OCI-M2 (cell line): ENCODE data around the gene MCEE.
"Not testable (repeated sequence)": the region's sequence is repeated elsewhere in the genome, so short reads cannot be mapped to it uniquely, and the experiment has no call there.

Experiments
- DNase-seq: peaks from one replicate; lab custom pipeline; 2025; ENCODE audit not compliant: unreplicated experiment; lab: John Stamatoyannopoulos, UW

MCEE gene

DNA sequence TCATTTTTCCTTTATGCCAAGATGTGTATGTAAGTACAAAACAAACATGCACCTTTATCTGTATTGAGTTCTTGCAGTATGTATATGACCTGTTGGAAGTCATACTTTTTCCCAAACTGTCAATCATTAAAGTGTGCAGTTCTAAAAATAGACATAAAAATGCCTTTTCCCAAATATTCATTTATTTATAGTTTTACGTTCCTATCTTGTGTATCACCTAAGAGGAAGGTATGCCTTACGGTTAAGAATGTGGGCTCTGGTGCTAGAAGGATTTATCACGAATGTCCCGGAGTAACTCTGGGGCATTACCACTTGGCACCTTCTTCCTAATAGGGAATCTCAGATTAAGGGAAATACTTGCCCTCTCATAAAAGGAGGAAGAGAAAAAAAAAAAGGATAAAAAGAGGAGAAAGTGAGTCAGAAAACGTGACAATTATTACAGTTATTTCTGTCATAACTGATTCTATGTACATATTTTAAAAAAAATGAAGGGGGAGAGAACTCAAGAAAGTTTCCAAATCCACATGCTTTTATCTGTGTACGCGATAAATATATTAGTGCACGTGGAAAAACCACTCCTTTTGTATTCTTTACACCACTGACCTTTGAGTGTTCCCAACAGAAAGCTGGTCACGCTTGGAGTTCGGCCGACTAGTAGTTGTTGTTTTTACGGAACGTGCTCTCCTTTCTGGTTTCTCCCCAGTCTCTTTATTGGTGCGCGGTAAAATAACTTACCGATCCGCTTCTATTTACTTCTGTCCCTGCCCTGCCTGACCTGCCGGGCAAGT lies 721 bp downstream of the MCEE start:
- no peak for DNase-seq

DNA sequence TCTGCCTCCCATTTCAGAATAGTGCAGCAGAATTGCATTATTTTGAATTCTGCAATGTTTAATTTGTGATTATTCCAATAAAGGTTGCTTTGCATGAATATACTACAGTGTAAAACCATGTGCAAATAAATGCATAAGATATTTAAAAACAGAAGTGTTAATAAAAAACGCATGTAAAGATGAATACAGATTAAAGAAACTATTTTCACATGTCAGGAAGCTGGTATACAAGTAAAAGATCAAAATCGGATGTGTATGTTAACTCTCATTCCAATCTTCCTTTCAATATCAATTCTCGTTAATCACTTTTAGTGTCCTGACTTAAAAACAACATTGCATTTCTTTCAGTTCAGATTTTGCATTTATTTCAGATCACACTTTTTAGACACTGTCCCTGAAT lies 3.1 kb downstream of the MCEE start:
- no peak for DNase-seq

DNA sequence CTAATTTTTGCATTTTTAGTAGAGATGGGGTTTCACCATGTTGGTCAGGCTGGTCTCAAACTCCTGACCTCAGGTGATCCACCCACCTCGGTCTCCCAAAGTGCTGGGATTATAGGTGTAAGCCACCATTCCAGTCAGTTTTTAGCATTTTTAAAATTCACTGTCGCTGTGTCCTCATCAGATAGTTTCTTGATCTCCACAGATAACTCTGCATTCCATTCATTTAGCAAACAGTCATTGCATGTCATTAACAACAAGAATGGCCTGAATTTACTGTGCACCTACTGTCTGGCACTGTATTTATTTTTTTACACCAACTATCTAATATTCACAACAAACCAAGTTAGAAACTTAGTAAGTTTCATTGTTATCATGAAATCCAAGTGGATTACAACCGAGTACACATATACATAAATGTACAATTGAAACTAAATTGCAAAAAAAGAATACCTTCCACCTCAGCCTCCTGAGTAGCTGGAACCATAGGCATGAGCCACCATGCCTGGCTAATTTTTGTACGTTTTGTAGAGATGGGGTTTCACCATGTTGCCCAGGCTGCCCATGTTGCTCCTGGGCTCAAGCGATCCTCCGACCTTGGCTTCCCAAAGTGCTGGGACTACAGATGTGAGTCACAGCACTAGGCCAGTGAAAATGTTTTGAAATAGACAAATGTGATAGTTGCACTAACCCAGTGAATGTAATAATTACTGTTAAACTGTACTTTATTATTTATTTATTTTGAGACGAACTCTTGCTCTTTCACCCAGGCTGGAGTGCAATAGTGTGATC lies 4.3 kb downstream of the MCEE start:
- no peak for DNase-seq

DNA sequence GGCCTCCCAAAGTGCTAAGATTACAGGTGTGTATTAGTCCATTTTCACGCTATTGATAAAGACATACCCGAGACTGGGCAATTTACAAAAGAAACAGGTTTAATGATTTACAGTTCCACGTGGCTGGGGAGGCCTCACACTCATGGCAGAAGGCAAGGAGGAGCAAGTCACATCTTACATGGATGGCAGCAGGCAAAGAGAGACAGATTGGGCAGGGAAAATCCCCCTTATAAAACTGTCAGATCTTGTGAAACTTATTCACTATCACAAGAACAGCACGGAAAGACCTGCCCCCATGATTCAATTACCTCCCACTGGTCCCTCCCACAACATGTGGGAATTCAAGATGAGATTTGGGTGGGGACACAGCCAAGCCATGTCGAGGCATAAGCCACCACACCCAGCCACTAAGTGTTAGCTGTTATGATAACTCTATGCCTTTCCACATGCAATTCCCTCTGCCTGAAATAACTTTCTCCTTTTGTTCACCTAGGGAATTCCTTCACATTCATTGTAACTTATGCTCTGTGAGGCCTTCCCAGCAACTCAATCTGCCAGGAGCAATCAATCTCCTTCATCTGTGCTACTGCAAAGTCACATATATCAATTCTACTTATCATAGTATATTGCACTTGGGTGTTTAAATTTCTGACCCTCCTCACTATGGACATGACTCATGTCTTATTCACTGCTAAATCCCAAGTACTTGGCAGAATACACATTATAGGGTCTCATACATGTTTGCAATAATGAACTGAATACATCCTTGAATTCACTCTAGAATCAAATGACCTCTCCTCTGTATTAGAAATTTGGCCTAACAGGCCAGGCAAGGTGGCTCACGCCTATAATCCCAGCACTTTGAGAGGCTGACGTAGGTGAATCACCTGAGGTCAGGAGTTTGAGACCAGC lies 7.4 kb downstream of the MCEE start:
- no peak for DNase-seq

DNA sequence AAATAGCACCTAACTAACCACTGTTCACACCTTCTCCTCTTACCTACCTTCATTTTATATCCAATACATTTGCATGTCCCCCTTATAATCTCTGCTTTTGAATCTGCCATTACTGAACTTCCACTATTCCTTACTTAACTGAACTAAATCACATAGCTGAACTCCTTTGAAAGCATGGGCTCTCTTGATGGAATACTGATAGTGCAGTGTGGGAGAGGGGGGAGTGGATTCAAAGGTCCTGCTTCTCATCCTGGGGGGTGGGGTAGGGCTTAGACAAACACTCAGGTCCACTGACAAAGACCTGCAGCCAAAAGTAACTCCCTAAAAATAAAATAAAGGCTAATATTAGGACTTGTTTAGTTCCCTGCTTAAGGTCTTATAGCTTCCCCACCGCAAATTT lies 8.6 kb downstream of the MCEE start:
- DNase-seq, result no peak

DNA sequence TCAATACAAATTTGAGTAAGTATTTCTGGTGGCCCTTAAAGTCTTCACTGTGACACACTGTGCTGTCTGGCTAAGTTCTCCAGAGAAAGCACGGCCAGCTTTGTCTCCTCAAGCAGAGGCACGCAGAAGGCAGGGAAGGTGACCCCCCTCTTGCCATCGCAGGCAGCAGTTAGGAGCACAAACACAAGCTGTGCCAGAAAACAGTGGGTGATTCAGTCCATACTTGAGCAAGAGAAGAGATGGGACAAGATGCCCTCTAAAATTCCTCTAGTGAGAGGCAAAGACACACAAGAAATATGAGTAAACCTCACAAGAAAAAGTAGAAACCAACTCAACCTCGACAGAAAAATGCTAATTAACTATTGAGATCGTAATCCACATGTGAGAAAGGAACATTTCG lies 9.8 kb downstream of the MCEE start:
- no peak for DNase-seq

DNA sequence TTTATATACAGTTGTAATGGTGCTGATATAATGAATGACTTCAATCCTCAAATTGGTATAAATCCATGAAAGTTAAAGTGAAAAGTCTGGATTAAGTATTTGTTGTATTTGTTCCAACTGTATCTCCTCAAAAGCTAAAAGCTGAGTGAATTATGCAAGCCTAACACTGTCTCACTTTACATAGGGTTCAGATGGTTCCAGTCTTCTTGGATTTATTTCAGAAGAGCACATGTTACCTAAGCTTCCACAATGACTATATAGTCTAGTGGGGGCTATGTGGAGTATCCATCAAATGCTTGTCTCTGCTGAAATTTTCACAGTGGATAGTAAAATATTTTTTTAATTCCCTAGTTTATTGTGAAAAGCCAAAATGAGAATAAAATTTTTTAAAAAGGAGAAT lies 13.0 kb downstream of the MCEE start:
- no peak for DNase-seq

DNA sequence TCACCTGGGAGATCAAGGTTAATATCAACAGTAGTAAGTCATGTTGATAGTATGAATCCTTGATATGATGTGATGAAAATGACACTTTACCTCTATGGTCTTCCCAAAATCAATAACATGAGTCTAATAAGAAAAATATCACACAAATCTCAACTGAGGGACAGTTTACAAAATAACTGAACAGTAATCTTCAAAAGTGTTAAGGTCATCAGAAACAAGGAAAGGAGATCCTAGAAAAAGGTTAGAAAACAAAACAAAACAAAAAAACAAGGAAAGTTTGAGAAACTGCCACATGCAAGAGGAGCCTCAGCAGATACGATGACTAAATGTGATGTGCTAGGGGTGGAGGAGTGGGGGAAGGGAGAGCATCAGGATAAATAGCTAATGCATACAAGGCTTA lies 16.2 kb downstream of the MCEE start:
- DNase-seq, result no peak

DNA sequence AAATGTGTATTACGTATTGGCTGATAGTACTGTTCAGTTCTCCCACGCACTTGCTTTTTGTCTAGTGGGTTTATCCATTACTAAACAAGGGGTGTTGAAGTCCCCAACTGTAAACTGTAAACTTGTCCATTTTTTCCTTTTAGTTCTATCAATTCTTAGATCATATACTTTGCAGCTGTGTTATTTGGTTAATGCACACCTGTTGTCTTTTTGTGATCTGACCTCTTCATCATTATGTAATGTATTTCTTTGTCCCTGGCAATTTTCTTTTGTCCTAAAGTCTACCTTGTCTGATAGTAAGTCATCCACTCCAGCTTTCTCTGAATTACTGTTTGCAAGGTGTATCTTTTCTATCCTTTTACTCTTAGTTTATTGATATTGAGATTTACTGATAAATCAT lies 21.9 kb downstream of the MCEE start:
- DNase-seq, result no peak

DNA sequence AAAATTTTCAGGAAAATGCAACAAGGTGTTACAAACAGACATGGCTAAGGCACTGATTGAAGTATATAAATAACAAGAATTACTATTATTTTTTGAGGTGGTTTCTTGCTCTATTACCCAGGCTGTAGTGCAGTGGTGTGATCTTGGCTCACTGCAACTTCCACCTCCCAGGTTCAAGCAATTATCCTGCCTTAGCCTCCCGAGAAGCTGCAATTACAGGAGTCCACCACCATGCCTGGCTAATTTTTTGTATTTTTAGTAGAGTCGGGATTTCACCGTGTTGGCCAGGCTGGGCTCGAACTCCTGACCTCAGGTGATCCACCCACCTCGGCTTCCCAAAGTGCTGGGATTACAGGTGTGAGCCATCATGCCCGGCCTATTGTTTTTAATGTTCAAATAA lies 23.6 kb downstream of the MCEE start:
- DNase-seq, result not testable (repeated sequence)

DNA sequence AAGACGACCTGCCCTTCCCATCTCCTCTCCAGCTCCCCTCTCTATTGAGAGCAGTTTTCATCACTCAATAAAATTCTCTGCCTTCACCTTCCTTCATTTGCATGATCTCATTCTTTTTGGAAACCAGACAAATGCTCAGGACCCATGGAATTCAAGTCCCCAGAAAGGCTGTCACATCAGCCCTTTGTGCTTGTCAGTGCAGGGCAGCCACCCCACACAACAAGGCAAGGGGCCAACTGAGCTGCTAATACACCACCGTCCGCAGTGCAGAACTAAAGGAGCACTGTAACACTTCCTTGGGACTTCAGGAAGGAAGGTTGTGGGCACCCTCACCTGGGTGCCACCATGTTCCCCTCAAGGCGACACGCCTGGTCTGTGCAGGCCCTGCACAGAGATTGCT lies 26.2 kb downstream of the MCEE start:
- DNase-seq, result no peak

DNA sequence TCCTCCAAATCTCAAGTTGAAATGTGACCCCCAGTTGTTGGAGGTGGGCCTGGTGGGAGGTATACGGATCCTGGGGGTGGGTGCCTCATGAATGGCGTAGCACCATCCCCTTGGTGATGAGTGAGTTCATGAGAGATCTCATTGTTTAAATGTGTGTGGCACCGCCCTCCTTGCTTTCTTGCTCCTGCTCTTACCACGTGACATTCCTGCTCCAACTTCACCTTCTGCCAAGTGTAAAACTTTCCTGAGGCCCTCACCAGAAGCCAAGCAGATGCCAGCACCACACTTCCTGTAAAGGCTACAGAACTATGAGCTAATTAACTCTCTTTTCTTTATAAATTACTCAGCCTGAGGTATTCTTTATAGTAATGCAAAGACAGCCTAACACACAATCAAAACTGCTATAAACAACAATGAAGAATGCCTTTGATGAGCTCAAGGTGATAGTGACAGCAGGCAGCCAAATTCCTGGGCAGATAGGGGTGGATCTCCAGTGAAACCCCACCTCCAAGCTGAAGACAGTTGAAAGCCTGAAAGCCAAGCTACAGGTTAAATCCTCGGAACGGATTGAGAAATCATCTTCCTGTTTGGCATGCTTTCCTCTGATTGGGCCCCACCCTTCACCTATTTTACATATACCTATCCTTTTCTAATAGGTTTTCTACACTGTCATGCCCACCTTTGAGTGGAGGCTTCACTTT lies 26.9 kb downstream of the MCEE start:
- DNase-seq, result no peak

DNA sequence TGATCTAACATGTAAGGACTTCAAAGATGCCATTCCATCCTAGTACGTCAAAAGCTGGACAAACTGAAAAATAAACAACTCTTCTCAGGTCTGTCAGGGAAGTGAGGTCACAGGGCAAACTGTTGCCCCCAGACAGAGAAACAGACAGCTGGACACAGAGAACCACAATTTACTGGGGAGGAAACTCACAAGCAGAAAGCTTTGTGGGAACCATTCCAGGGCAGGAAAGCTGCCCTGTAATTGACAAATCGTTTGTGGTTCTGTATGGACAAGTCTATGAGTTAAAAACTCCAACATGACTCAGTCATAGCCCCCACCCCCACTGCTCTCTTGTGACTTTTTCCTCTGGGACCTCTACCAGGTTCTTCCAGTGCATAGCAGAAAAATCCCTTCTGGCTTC lies 28.4 kb downstream of the MCEE start:
- no peak for DNase-seq

DNA sequence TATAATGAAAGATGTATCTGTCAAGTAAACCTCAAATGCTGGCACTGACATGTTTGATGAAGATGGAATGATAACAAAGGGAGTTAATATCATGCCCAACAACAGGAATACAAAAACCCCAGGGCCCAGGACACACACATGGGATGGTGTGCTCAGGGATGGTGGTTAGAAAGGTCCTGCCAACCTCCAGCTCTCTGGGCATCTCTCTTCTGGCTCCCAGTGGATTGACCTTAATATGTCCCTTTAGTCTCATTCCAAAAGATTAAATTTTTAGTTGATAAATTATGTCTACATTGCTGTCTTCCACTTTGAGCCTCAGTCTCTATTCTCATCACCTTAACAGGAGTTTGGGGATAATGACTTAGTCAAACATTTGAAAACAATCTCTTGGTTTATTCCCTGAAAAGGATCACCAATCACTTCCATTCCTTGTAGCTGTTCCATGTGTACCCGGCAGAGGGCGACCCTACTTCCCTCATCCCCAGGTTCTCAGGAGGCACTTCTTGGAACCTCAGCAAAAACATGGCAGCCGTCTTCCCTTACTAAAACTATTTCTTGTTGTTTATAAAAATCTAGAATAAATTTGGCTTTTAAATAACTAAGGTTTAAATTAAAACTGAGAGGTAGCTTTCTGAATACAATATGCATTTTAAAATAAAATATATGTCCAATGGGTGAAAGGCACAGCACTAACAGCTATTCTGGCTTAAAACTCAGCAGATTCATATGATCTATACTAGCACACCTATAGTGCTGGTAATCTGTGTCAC lies 29.6 kb downstream of the MCEE start:
- no peak for DNase-seq

DNA sequence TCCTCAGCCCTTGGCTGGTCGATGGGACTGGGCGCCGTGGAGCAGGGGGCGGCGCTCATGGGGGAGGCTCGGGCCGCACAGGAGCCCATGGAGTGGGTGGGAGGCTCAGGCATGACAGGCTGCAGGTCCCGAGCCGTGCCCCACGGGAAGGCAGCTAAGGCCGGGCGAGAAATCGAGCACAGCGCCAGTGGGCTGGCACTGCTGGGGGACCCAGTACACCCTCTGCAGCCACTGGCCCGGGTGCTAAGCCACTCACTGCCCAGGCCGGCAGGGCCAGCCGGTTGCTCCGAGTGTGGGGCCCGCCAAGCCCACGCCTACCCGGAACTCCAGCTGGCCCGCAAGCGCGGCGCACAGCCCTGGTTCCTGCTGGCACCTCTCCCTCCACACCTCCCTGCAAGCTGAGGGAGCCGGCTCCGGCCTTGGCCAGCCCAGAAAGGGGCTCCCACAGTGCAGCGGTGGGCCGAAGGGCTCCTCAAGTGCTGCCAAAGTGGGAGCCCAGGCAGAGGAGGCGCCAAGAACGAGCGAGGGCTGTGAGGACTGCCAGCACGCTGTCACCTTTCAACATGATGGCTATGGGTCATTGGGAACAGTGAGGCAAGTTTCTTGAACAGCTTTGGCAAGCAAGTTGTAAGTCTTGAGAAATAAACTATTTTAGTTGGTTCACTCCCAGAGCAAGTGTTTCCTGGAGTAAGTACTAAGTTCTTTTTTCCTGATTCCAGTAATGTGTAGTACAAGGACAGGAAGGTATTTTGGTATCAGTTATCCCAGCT lies 37.4 kb downstream of the MCEE start:
- not testable (repeated sequence) for DNase-seq

DNA sequence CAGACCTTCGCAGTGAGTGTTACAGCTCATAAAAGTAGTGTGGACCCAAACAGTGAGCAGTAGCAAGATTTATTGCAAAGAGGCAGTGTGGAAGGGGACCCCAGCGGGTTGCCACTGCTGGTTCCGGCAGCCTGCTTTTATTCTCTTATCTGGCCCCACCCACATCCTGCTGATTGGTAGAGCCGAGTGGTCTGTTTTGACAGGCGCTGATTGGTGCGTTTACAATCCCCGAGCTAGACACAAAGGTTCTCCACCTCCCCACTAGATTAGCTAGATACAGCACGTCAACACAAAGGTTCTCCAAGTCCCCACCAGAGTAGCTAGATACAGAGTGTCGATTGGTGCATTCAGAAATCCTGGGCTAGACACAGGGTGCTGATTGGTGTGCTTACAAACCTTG lies 38.2 kb downstream of the MCEE start:
- DNase-seq, result not testable (repeated sequence)

DNA sequence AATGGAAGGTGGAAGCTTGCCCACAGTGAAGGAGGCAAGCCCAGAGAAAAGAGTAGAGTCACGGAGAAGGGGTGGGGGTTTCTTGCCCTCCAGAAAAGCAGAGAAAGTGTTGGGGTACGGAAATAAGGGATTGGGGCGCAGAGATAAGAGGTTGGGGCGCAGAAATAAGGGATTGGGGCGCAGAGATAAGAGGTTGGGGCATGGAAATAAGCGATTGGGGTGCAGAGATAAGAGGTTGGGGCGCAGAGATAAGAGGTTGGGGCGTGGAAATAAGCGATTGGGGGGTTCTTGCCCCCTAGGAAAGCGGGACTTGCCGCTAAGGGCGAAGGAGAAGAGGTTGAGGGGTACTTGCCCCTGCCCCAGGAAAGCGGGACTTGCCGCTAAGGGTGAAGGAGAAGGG lies 40.6 kb downstream of the MCEE start:
- not testable (repeated sequence) for DNase-seq

DNA sequence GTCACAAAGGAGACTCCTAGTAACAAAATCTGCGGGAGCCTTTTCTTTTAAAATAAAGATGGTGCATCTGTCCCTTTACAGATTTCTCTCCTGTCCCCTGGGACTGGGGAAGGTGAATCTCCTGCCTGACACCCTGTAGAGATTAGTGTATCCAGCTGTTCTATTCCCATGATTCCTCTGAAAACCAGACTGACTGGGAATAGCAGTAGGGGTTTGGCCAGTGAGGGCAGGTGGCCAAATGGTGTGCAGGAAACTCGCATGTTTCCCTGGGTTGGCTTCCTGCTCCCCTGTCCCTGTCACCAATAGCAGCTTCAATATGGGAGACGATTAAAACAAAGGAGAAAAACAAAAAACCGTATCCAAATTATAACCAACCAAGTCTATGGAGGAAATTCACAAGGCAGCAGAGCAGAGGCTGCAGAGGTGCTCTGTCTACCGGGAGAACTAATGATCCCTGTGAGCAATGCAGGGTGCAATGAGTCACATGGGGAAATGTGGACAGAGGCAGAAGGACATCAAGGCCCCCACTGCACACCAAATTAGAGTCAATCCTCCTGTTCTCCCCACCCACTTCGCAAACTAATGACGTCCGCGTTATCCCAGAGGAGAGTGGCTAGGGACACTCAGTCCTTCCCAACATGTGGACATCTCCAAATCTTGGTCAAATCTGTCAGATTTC lies 44.6 kb downstream of the MCEE start:
- DNase-seq, result not testable (repeated sequence)
